ENCODE measurements around the gene UNC93A.
"Not testable (repeated sequence)": the region's sequence is repeated elsewhere in the genome, so short reads cannot be mapped to it uniquely, and the experiment has no call there.

UNC93A gene

DNA sequence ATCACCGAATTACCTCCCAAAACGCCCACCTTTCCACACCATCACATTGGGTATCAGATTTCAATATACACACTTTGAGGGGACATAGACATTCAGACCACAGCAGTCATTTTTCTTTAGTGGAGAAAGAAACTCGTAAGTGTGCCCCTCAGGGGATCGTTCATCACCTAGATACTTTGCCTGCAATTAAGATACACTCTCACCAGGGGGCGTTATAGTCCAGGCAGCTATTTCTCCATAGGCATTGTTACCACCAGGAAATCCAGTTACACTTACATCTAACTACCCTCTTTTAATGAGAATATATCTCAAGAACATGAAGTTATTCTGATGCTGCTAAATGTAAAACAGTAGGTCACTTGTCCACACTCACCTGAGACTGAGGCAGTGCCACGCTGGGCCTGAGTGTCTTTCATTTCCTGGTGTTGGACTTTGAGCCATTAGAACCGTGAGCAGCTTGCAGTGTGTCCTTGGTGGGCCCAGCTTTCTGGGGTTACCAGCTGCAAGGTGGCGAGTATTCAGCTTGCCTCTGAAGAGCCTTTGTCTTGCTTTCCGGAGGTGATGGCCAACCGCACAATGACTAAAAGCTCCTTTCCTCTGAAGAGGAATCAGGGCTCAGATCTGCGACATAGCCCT, 35.1 kb upstream of the UNC93A start:
- Histone ChIP-seq H3K36me3 (ENCODE audit: control insufficient read depth, insufficient read depth, low read length) (no peaks in the 10 kb centered on the region), H3K4me1 (ENCODE audit: control insufficient read depth, insufficient read depth, low read length) (no peaks in the 10 kb centered on the region), H3K4me3 (ENCODE audit: low read length) (no peak overlapping the region), H3K27me3 (ENCODE audit: control insufficient read depth, insufficient read depth, low read length) (peaks cover 7% of the 10 kb centered on the region), H3K9me3 (ENCODE audit: control insufficient read depth, low read length) (no peaks in the 10 kb centered on the region), H3K9ac (ENCODE audit: low read length) (no peak overlapping the region)

DNA sequence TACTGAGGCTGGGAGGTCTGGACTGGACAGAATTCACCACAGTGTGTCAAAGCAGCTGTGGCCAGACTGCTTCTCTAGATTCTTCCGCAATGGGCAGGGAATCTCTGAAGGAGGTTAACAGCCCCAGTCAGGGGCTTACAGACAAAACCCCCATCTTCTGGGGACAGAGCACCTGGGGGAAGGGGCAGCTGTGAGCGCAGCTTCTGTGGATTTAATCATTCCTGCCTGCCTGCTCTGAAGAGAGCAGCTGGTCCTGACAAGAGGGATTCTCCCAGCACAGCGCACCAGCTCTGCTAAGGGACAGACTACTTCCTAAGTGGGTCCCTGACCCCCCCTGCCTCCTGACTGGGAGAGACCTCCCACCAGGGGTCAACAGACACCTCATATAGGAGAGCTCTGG, 32.5 kb upstream of the UNC93A start:
- H3K4me3 ChIP-seq (ENCODE audit: low read length): no peak overlapping the region
- H3K36me3 ChIP-seq (ENCODE audit: control insufficient read depth, insufficient read depth, low read length): no peaks in the 10 kb centered on the region
- H3K4me1 ChIP-seq (ENCODE audit: control insufficient read depth, insufficient read depth, low read length): no peaks in the 10 kb centered on the region
- no peaks in the 10 kb centered on the region for H3K9me3 ChIP-seq (ENCODE audit: control insufficient read depth, low read length)
- no peak overlapping the region for H3K9ac ChIP-seq (ENCODE audit: low read length)
- H3K27me3 ChIP-seq (ENCODE audit: control insufficient read depth, insufficient read depth, low read length): peaks cover 7% of the 10 kb centered on the region

DNA sequence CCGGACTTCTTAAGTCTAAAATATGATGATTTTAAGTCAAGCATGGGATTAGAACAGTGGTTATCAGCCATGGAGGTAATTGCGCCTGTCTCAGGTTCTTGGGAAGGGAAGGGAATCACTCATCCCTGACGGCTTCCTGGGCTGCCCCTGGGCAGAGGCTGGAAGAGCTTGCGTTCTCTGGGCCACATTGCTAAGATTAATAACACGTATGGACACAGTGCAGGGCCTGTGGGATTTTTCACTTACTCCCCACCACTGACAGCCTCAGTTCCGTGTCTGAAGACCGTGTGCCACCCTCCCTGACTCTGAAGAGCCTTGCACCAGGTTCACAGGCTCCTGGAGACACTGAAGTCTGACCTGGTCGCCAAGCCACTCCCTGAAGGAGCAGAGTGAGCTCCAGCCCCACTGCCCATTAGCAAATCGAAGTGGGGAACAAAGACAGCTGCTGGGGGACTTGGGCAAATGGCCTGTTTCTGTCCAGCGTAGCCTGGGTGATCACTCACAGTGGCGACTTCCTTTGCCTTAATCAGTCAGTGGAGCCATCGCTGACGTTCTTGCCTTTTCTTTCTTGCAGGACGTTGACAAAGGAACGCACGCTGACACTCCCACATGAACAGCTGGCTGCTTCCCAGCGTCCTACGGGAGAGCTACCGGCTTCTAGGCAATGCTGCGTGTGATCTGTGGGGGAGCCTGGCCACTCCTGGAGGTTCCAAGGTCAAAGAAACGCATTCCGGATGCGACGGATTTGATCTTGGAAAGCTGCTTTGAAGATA, 24.9 kb upstream of the UNC93A start:
- not testable (repeated sequence) for H3K36me3 ChIP-seq (ENCODE audit: control insufficient read depth, insufficient read depth, low read length); H3K27me3 ChIP-seq (ENCODE audit: control insufficient read depth, insufficient read depth, low read length); H3K4me3 ChIP-seq (ENCODE audit: low read length); H3K9ac ChIP-seq (ENCODE audit: low read length); H3K9me3 ChIP-seq (ENCODE audit: control insufficient read depth, low read length)
- H3K4me1 ChIP-seq (ENCODE audit: control insufficient read depth, insufficient read depth, low read length): peaks cover 22% of the 10 kb centered on the region

DNA sequence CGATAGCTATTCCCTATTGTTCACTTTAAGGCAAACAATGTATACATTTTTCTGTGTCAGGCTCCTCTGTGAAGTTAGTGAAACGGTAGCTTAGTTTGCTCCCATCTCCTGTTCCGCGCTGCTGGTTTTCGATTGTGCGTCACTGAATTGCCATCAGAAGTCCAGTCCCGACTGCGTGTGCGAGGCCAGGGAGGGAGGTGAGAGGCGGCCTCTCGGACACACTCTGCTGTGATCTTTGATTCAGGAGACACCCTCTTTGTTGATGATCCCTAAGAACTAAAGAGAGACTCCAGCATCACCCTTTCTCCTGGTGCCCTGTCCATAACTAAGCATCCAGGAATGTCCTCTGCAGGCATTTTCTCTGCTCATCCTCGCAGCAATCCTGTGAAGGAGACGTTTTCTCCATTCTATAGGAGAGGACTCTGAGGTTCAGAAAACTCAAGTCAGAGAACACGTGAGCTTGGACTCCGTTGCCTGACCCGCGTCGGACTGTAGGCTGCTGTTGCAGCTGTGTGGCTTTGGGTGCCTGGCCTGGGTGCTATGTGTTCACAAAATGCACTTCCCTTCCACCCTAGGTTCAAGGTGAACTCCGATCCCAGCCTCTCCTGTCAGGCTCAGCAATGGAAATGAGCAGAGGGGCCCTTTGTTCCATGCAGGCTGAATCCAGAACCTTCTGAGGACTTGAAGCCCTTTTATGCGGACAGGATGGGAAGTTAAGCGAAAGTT, 24.1 kb upstream of the UNC93A start:
- Histone ChIP-seq H3K4me3 (ENCODE audit: low read length) (no peak overlapping the region), H3K36me3 (ENCODE audit: control insufficient read depth, insufficient read depth, low read length) (no peaks in the 10 kb centered on the region), H3K9me3 (ENCODE audit: control insufficient read depth, low read length) (no peaks in the 10 kb centered on the region), H3K4me1 (ENCODE audit: control insufficient read depth, insufficient read depth, low read length) (peaks cover 29% of the 10 kb centered on the region), H3K27me3 (ENCODE audit: control insufficient read depth, insufficient read depth, low read length) (no peaks in the 10 kb centered on the region), H3K9ac (ENCODE audit: low read length) (no peak overlapping the region)

DNA sequence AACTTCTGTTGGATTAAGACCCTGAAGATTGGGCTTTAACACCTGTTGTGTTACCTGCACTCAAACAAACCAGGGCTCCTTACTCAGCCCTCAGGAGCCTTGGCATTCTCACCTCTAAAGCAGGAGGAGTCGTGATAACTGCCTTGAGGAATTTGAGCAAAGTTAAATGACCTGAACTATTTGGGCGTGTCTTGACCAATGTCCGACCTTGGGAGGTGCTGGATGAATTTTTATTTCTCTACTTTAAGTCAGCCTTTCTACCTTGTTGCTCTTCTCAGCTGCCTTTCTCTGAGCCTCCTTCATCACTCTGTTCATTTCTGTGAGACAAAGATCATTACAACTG, 23.6 kb upstream of the UNC93A start:
- not testable (repeated sequence) for H3K9ac ChIP-seq (ENCODE audit: low read length); H3K9me3 ChIP-seq (ENCODE audit: control insufficient read depth, low read length); H3K36me3 ChIP-seq (ENCODE audit: control insufficient read depth, insufficient read depth, low read length); H3K4me3 ChIP-seq (ENCODE audit: low read length); H3K27me3 ChIP-seq (ENCODE audit: control insufficient read depth, insufficient read depth, low read length)
- H3K4me1 ChIP-seq (ENCODE audit: control insufficient read depth, insufficient read depth, low read length): peaks cover 33% of the 10 kb centered on the region

DNA sequence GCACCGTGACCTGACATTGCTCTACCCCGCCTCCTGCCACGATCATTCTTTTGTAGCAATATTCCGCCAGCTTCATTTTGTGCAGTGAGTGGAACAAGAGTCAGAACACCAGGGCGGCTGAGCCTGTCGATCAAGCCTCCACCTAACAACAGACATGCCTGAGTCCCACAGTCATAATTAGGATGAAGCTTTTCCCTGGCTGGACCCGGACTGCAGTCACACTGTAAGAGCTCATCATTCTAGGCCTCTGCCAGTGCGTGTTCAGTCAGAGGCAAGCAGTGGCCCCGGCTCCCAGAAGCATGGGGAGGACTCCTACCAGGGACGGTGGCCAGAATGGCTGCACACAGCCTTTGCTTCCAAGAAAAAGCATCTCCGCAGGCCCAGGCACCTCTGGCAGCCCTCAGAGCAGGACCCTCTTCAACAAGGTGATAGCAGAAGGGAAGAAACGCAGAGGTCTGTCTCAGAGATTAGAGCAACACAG, 23.2 kb upstream of the UNC93A start:
- H3K36me3 ChIP-seq (ENCODE audit: control insufficient read depth, insufficient read depth, low read length): no peaks in the 10 kb centered on the region
- H3K9ac ChIP-seq (ENCODE audit: low read length): no peak overlapping the region
- H3K9me3 ChIP-seq (ENCODE audit: control insufficient read depth, low read length): no peaks in the 10 kb centered on the region
- no peak overlapping the region for H3K4me3 ChIP-seq (ENCODE audit: low read length)
- peaks cover 33% of the 10 kb centered on the region for H3K4me1 ChIP-seq (ENCODE audit: control insufficient read depth, insufficient read depth, low read length)
- H3K27me3 ChIP-seq (ENCODE audit: control insufficient read depth, insufficient read depth, low read length): no peaks in the 10 kb centered on the region

DNA sequence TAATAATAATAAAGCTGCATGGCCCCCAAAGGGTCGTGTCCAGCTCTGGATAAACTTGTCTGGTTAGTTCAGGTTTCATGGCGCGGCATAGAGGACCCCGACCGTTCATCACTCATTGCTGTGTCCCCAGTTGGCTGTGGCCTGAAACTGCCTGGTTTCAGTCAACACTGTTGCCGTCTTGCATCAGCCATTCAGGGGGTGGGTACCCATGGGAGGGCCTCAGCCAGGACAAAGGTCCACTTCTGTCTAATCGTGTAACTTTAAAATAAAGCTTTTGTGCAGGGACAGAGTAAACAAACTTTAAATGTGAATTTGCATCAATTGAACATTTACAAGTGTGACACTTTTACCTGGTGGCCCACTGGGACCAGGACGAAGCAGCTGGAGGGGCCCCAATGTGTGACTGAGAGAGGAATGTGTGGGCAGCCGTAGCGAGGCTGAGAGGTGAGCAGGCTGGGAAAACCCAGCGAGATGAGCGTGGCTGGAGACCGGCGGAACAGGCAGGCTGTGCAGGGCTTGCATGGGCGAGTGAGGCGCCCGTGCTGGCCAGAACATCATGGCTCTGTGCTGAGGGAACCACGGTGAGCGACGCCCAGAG, 22.3 kb upstream of the UNC93A start:
- H3K9me3 ChIP-seq (ENCODE audit: control insufficient read depth, low read length): no peaks in the 10 kb centered on the region
- no peaks in the 10 kb centered on the region for H3K27me3 ChIP-seq (ENCODE audit: control insufficient read depth, insufficient read depth, low read length)
- peaks cover 33% of the 10 kb centered on the region for H3K4me1 ChIP-seq (ENCODE audit: control insufficient read depth, insufficient read depth, low read length)

DNA sequence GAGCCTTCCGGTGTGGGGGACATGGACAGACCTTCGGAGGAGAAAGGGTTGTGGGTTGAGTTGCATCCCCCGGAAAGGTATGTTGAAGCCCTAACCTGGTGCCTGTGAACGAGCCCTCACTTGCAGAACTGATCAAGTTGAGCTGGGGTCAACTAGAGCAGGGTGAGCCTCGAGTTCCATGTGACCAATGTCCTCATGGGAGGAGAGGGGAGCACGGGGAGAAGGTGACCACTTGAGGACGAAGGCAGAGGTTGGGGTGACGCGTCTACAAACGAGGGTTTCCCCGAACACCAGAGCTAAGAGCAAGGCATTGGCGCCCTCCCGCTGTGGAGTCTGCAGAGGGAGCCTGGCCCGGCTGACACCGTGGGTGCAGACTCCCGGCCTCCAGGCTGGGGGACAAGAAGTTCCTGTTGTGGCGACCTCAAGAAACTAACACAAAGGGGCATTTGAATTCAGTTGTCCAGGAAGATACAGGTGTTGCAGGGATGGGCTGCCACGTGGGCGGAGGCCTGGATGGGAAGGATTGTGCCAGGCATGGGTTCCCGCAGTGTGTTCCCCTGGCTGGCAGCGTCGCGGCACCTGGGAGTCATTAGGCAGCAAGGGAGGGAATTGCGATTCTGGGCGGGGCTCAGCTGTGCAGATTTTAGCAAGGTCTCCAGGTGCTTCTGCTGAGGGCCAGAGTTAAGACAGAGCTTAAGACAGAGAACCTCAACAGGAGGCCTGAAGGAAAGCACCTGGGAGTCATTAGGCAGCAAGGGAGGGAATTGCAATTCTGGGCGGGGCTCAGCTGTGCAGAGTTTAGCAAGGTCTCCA, 20.4 kb upstream of the UNC93A start:
- no peaks in the 10 kb centered on the region for H3K9me3 ChIP-seq (ENCODE audit: control insufficient read depth, low read length)
- H3K27me3 ChIP-seq (ENCODE audit: control insufficient read depth, insufficient read depth, low read length): no peaks in the 10 kb centered on the region
- H3K9ac ChIP-seq (ENCODE audit: low read length): no peak overlapping the region
- H3K4me1 ChIP-seq (ENCODE audit: control insufficient read depth, insufficient read depth, low read length): peaks cover 37% of the 10 kb centered on the region
- H3K36me3 ChIP-seq (ENCODE audit: control insufficient read depth, insufficient read depth, low read length): no peaks in the 10 kb centered on the region
- H3K4me3 ChIP-seq (ENCODE audit: low read length): no peak overlapping the region

More for the DNA sequence above, 22.3 kb upstream of the UNC93A start:
- no peak overlapping the region for H3K9ac ChIP-seq (ENCODE audit: low read length)
- H3K4me3 ChIP-seq (ENCODE audit: low read length): no peak overlapping the region
- no peaks in the 10 kb centered on the region for H3K36me3 ChIP-seq (ENCODE audit: control insufficient read depth, insufficient read depth, low read length)

DNA sequence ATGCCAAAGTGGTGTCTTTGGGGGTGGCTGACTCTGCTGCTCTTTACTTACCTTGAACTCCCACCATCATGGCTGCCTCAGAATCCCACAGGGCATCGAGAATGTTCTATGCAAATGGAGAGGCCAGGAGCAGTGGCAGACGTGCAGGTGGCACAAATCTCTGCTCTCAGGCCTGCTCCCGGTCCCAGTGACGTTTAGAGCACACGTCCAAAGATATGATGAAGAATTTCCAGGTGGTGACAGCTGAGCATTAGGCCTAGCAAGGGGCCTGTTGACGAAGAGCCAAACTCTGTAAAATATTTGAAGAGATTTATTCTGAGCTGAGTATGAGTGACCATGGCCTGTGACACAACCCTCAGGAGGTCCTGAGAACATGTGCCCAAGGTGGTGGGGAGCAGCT, 19.0 kb upstream of the UNC93A start:
- Histone ChIP-seq H3K27me3 (ENCODE audit: control insufficient read depth, insufficient read depth, low read length) (peaks cover 5% of the 10 kb centered on the region), H3K36me3 (ENCODE audit: control insufficient read depth, insufficient read depth, low read length) (no peaks in the 10 kb centered on the region), H3K4me1 (ENCODE audit: control insufficient read depth, insufficient read depth, low read length) (peaks cover 31% of the 10 kb centered on the region), H3K9me3 (ENCODE audit: control insufficient read depth, low read length) (no peaks in the 10 kb centered on the region), H3K9ac (ENCODE audit: low read length) (no peak overlapping the region), H3K4me3 (ENCODE audit: low read length) (no peak overlapping the region)

DNA sequence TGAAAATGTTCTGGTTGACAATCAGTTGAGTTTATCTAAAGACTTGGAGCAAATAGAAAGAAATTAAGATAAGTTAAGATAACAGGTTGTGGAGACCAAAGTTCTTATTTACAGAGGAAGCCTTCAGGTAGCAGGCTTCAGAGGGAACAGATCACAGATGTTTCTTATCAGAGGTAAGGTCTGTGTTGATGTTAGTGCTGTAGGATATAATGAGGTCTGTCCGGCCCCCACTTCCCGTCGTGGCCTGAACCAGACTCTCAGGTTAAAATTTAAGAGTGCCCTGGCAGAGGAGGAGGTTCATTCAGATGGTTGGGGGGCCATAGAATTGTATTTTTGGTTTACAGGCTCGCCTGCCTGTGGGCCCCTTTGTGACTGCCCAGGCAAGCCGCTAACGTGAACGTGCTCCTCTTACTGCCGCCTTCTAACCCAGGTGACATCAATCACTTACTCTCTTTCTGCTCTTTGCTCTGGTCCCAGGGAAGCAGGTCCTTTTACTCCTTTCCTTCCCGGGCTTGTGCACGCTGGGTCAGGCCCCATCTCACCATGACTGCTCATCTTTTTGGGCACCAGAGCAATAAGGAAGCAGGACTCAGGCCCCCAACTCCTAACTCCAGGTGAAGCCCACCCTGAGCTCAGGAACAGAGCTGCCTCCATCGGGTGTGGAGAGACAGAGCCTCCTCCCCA, 18.3 kb upstream of the UNC93A start:
- Histone ChIP-seq H3K27me3 (ENCODE audit: control insufficient read depth, insufficient read depth, low read length) (peaks cover 11% of the 10 kb centered on the region), H3K9me3 (ENCODE audit: control insufficient read depth, low read length) (no peaks in the 10 kb centered on the region), H3K36me3 (ENCODE audit: control insufficient read depth, insufficient read depth, low read length) (no peaks in the 10 kb centered on the region), H3K9ac (ENCODE audit: low read length) (no peak overlapping the region), H3K4me3 (ENCODE audit: low read length) (no peak overlapping the region), H3K4me1 (ENCODE audit: control insufficient read depth, insufficient read depth, low read length) (peaks cover 29% of the 10 kb centered on the region)

DNA sequence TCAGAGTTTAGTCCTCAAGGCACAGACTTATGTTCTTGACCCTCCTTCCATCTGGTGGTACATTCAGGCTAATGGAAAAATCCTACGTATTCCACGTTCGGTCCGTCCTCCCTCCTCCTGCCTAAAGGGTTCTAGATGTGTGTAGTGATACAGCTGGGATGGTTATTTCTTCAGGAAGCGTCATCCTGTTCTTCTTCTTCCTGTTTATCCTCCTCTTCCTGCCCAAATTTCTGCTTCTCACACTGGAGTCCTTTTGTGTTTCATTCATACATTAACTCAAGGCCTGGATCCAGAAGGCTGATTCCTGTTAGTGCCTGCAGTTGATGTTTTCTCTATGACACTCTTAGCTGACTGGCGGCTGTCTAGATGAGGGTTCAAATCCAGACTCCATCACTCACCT, 16.8 kb upstream of the UNC93A start:
- Histone ChIP-seq H3K27me3 (ENCODE audit: control insufficient read depth, insufficient read depth, low read length) (peaks cover 11% of the 10 kb centered on the region), H3K4me3 (ENCODE audit: low read length) (no peak overlapping the region), H3K9ac (ENCODE audit: low read length) (no peak overlapping the region), H3K9me3 (ENCODE audit: control insufficient read depth, low read length) (no peaks in the 10 kb centered on the region), H3K36me3 (ENCODE audit: control insufficient read depth, insufficient read depth, low read length) (no peaks in the 10 kb centered on the region), H3K4me1 (ENCODE audit: control insufficient read depth, insufficient read depth, low read length) (peaks cover 21% of the 10 kb centered on the region)
